Neural cell (in vitro differentiated cells): ENCODE results near the gene STXBP2. TPM values are rescaled to one million over a fixed set of nuclear protein-coding genes. Genes with fewer than 3 reads are reported as not detected.
"Not testable (repeated sequence)": the region's sequence is repeated elsewhere in the genome, so short reads cannot be mapped to it uniquely, and the experiment has no call there.

Experiments
- H2AFZ ChIP-seq: fragments of 200-600, 300-800 bp; sonication (generic), shearing (Covaris generic); 2 replicates; pipeline ENCODE4 v1.6.0; 2014; ENCODE audit warnings: low read depth, mild to moderate bottlenecking, antibody characterized with exemption, low read length, moderate library complexity
- H3F3A ChIP-seq: fragments of 200-600 bp; shearing (Covaris generic); 2 replicates; pipeline ENCODE4 v1.6.1; 2016; ENCODE audit warnings: mild to moderate bottlenecking, moderate library complexity, mixed read lengths, antibody characterized with exemption, low read length; ENCODE audit not compliant: insufficient read depth, poor library complexity, severe bottlenecking
- H3K27ac ChIP-seq: fragments of 200-600, 300-800 bp; sonication (generic), shearing (Covaris generic); 2 replicates; pipeline ENCODE4 v1.5.1; 2014; ENCODE audit warnings: mild to moderate bottlenecking, low read length, moderate library complexity
- H3K27me3 ChIP-seq: fragments of 300-800, 200-600 bp; sonication (generic), shearing (Covaris generic); 2 replicates; pipeline ENCODE4 v1.6.0; 2014; ENCODE audit warnings: mild to moderate bottlenecking, low read depth, low read length, moderate library complexity; ENCODE audit not compliant: insufficient read depth
- H3K36me3 ChIP-seq: fragments of 300-800, 200-600 bp; sonication (generic), shearing (Covaris generic); 2 replicates; pipeline ENCODE4 v1.5.1; 2014; ENCODE audit warnings: mild to moderate bottlenecking, antibody characterized with exemption, low read length, moderate library complexity; ENCODE audit not compliant: insufficient read depth
- H3K4me2 ChIP-seq: fragments of 300-800, 200-600 bp; sonication (generic), shearing (Covaris generic); 2 replicates; pipeline ENCODE4 v1.6.0; 2014; ENCODE audit warnings: mild to moderate bottlenecking, low read length
- H3K4me3 ChIP-seq: fragments of 300-800, 200-600 bp; sonication (generic), shearing (Covaris generic); 2 replicates; pipeline ENCODE4 v1.5.1; 2014; ENCODE audit warnings: mild to moderate bottlenecking, low read length, moderate library complexity
- H3K79me2 ChIP-seq: fragments of 200-600 bp; shearing (Covaris generic); replicated peaks from 2 replicates; pipeline ENCODE4 v1.6.0; 2014; ENCODE audit warnings: mild to moderate bottlenecking, low read length, moderate library complexity; ENCODE audit not compliant: insufficient read depth
- H3K9ac ChIP-seq: fragments of 300-800, 200-600 bp; sonication (generic), shearing (Covaris generic); 2 replicates; pipeline ENCODE4 v1.6.1; 2016; ENCODE audit warnings: mild to moderate bottlenecking, low read length, mixed read lengths
- H3K9me2 ChIP-seq: fragments of 200-600 bp; shearing (Covaris generic); 2 replicates; pipeline ENCODE4 v1.6.1; 2016; ENCODE audit warnings: mild to moderate bottlenecking, low read length, mixed read lengths; ENCODE audit not compliant: insufficient read depth
- H3K9me3 ChIP-seq: fragments of 200-600, 300-800 bp; sonication (generic), shearing (Covaris generic); 2 replicates; pipeline ENCODE4 v1.6.1; 2016; ENCODE audit warnings: mild to moderate bottlenecking, mixed run types, low read length, moderate library complexity, mixed read lengths
- H4K20me1 ChIP-seq: fragments of 200-600 bp; shearing (Covaris generic); 2 replicates; pipeline ENCODE4 v1.6.1; 2016; ENCODE audit warnings: mild to moderate bottlenecking, mixed run types; ENCODE audit not compliant: insufficient read depth
- EP300 ChIP-seq: fragments of 450-650 bp; conservative IDR thresholded peaks from 2 replicates; pipeline ENCODE4 v1.6.1; 2014; ENCODE audit warnings: antibody characterized with exemption, mild to moderate bottlenecking, moderate library complexity; ENCODE audit not compliant: poor library complexity, severe bottlenecking
- EZH2 ChIP-seq: fragments of 200-600, 300-800 bp; shearing (Covaris generic), sonication (generic); IDR thresholded peaks from 2 replicates; pipeline ENCODE4 v1.6.1; 2014; ENCODE audit warnings: antibody characterized with exemption, low read length, borderline replicate concordance, mild to moderate bottlenecking; ENCODE audit not compliant: insufficient read depth, poor library complexity, severe bottlenecking
- MXI1 ChIP-seq: fragments of 450-650 bp; conservative IDR thresholded peaks from 2 replicates; pipeline ENCODE4 v1.6.1; 2014; ENCODE audit warnings: antibody characterized with exemption, mild to moderate bottlenecking; ENCODE audit not compliant: poor library complexity, severe bottlenecking
- POLR2AphosphoS5 ChIP-seq: IDR thresholded peaks from 2 replicates; pipeline ENCODE4 v1.6.1; 2012
- RAD21 ChIP-seq: fragments of 450-650 bp; conservative IDR thresholded peaks from 2 replicates; pipeline ENCODE4 v1.6.1; 2014; ENCODE audit warnings: antibody characterized with exemption, mild to moderate bottlenecking, moderate library complexity
- SMC3 ChIP-seq: fragments of 450-650 bp; conservative IDR thresholded peaks from 2 replicates; pipeline ENCODE4 v1.6.1; 2014; ENCODE audit warnings: antibody characterized with exemption, mild to moderate bottlenecking, moderate library complexity; ENCODE audit not compliant: poor library complexity
- TAF1 ChIP-seq: IDR thresholded peaks from 2 replicates; pipeline ENCODE4 v1.6.1; 2012; ENCODE audit warnings: low read depth
- polyA plus RNA-seq: library from polyadenylated mRNA; depleted of rRNA; stranded (reverse); fragments of >200 nt; gene quantifications from 2 replicates; pipeline ENCODE4 v1.2.3, GENCODE V29; 2014
- TF ChIP-seq, protein P1 (sequence below): IDR thresholded peaks from 2 replicates; pipeline ENCODE4 v1.6.1; 2012; ENCODE audit warnings: borderline replicate concordance
- TF ChIP-seq, protein P2 (sequence below): fragments of 450-650 bp; IDR thresholded peaks from 2 replicates; pipeline ENCODE4 v1.5.1; 2014; ENCODE audit warnings: antibody characterized with exemption, mild to moderate bottlenecking, moderate library complexity; ENCODE audit not compliant: poor library complexity, severe bottlenecking

STXBP2 gene
- polyA plus RNA-seq, 1 donor from 2014 or later, result 1.7 TPM

DNA sequence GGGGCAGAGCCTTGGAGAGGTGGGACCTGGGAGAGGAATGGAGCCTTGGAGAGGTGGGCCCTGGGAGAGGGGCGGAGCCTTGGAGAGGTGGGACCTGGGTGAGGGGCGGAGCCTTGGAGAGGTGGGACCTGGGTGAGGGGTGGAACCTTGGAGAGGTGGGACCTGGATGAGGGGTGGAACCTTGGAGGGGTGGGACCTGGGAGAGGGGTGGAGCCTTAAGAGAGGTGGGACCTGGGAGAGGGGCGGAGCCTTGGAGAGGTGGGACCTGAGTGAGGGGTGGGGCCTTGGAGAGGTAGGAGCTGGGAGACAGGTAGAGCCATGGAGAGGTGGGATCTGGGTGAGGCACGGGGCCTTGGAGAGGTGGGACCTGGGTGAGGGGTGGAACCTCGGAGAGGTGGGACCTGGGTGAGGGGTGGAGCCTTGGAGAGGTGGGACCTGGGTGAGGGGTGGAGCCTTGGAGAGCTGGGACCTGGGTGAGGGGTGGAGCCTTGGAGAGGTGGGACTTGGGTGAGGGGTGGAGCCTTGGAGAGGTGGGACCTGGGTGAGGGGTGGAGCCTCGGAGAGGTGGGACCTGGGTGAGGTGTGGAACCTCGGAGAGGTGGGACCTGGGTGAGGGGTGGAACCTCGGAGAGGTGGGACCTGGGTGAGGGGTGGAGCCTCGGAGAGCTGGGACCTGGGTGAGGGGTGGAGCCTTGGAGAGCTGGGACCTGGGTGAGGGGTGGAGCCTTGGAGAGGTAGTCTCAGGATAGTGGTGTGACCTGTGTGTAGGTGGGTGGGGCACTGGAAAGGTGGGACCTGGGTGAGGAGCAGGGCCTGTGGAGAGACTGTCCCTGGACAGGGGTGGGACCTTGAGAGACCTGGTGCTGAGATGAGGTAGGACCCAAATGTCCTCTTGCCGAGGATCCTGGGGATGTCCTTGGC, 7.0 kb downstream of the STXBP2 start:
- not testable (repeated sequence) for H4K20me1 ChIP-seq, H2AFZ ChIP-seq, H3K27me3 ChIP-seq, H3K9ac ChIP-seq, H3K27ac ChIP-seq, H3K4me2 ChIP-seq, H3K36me3 ChIP-seq, H3K9me2 ChIP-seq, H3F3A ChIP-seq, H3K9me3 ChIP-seq, H3K4me3 ChIP-seq, H3K79me2 ChIP-seq

DNA sequence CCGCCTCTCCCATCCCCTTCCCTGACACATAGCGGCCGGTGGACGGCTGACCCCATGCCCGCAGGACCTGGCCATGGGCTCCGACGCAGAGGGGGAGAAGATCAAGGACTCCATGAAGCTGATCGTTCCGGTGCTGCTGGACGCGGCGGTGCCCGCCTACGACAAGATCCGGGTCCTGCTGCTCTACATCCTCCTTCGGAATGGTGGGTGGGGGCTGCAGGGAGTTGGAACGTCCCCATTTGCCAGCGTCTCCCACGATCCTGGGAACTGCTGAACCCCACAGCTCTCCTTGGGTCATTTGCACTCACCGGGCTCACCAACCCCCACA, 7.6 kb downstream of the STXBP2 start:
- Histone ChIP-seq H3K79me2 (no peaks in the 10 kb centered on the region), H2AFZ (no peak overlapping the region), H3K9ac (no peak overlapping the region), H3K36me3 (no peaks in the 10 kb centered on the region), H4K20me1 (no peaks in the 10 kb centered on the region), H3K27me3 (no peaks in the 10 kb centered on the region), H3K27ac (no peak overlapping the region), H3F3A (no peaks in the 10 kb centered on the region), H3K9me3 (no peaks in the 10 kb centered on the region), H3K4me2 (no peak overlapping the region), H3K9me2 (no peaks in the 10 kb centered on the region), H3K4me3 (no peak overlapping the region)
- TF ChIP-seq, protein P1, sequence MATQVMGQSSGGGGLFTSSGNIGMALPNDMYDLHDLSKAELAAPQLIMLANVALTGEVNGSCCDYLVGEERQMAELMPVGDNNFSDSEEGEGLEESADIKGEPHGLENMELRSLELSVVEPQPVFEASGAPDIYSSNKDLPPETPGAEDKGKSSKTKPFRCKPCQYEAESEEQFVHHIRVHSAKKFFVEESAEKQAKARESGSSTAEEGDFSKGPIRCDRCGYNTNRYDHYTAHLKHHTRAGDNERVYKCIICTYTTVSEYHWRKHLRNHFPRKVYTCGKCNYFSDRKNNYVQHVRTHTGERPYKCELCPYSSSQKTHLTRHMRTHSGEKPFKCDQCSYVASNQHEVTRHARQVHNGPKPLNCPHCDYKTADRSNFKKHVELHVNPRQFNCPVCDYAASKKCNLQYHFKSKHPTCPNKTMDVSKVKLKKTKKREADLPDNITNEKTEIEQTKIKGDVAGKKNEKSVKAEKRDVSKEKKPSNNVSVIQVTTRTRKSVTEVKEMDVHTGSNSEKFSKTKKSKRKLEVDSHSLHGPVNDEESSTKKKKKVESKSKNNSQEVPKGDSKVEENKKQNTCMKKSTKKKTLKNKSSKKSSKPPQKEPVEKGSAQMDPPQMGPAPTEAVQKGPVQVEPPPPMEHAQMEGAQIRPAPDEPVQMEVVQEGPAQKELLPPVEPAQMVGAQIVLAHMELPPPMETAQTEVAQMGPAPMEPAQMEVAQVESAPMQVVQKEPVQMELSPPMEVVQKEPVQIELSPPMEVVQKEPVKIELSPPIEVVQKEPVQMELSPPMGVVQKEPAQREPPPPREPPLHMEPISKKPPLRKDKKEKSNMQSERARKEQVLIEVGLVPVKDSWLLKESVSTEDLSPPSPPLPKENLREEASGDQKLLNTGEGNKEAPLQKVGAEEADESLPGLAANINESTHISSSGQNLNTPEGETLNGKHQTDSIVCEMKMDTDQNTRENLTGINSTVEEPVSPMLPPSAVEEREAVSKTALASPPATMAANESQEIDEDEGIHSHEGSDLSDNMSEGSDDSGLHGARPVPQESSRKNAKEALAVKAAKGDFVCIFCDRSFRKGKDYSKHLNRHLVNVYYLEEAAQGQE, result no peak
- TF ChIP-seq SMC3 (no peak), EZH2 (no peak), TAF1 (no peak), MXI1 (no peak), EP300 (no peak)

DNA sequence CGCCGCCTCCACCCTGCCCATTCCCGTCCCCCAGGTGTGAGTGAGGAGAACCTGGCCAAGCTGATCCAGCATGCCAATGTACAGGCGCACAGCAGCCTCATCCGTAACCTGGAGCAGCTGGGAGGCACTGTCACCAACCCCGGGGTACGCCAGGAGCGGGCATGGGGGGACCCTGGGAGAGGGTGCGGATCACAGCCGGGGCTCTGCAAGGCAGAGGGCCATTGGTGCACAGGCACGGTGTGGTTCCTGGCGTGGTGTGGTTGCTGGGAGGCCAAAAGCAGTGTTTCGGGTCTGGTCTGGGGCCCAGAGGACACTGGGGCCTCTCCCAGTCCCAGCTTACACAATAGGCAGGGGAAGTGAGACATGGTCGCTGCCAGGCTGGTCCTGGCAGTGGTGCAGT, 8.3 kb downstream of the STXBP2 start:
- no peak for TF ChIP-seq TAF1
- TF ChIP-seq EZH2, result no peak
- TF ChIP-seq SMC3, result no peak
- no peak for TF ChIP-seq EP300
- TF ChIP-seq, protein P1, result no peak
- TF ChIP-seq RAD21, result no peak
- no peak for TF ChIP-seq POLR2AphosphoS5
- TF ChIP-seq, protein P2, sequence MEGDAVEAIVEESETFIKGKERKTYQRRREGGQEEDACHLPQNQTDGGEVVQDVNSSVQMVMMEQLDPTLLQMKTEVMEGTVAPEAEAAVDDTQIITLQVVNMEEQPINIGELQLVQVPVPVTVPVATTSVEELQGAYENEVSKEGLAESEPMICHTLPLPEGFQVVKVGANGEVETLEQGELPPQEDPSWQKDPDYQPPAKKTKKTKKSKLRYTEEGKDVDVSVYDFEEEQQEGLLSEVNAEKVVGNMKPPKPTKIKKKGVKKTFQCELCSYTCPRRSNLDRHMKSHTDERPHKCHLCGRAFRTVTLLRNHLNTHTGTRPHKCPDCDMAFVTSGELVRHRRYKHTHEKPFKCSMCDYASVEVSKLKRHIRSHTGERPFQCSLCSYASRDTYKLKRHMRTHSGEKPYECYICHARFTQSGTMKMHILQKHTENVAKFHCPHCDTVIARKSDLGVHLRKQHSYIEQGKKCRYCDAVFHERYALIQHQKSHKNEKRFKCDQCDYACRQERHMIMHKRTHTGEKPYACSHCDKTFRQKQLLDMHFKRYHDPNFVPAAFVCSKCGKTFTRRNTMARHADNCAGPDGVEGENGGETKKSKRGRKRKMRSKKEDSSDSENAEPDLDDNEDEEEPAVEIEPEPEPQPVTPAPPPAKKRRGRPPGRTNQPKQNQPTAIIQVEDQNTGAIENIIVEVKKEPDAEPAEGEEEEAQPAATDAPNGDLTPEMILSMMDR, result no peak
- TF ChIP-seq MXI1, result no peak

More for the DNA sequence above, 8.3 kb downstream of the STXBP2 start:
- no peak overlapping the region for H3K27ac ChIP-seq
- H3F3A ChIP-seq, result no peaks in the 10 kb centered on the region
- H3K36me3 ChIP-seq, result no peaks in the 10 kb centered on the region
- H3K9me3 ChIP-seq, result no peaks in the 10 kb centered on the region
- H3K4me2 ChIP-seq, result no peak overlapping the region
- no peaks in the 10 kb centered on the region for H3K79me2 ChIP-seq
- H3K9me2 ChIP-seq, result no peaks in the 10 kb centered on the region
- H2AFZ ChIP-seq, result no peak overlapping the region
- H3K4me3 ChIP-seq, result no peak overlapping the region
- H4K20me1 ChIP-seq, result no peaks in the 10 kb centered on the region
- H3K27me3 ChIP-seq, result no peaks in the 10 kb centered on the region
- no peak overlapping the region for H3K9ac ChIP-seq
